Stimulated activated CD4-positive, alpha-beta T cell treated with anti-CD3 and anti-CD28 coated beads, Interleukin-4, amount 100 ng/mL, for 1 hour (primary cell): Measurements from ENCODE around the gene DGKG.

Experiments used
- DNase-seq: peaks from one replicate; pipeline ENCODE4 v3.0.0-alpha.2; 2020

DGKG gene

GRCh38 chr3:186236357-186237020, 125.5 kb downstream of the DGKG start:
- no peak for DNase-seq

- DNase-seq: no peak
Measured at GRCh38 chr3:186235554-186235953, 126.5 kb downstream of the DGKG start.

GRCh38 chr3:186234152-186234551, 127.9 kb downstream of the DGKG start:
- no peak for DNase-seq

- DNase-seq: no peak
Measured at GRCh38 chr3:186226482-186226881, 135.6 kb downstream of the DGKG start.

GRCh38 chr3:186225603-186226002, 136.4 kb downstream of the DGKG start:
- no peak for DNase-seq

- DNase-seq: no peak
Measured at GRCh38 chr3:186224041-186224610, 137.9 kb downstream of the DGKG start.

GRCh38 chr3:186223476-186223875, 138.6 kb downstream of the DGKG start:
- DNase-seq: no peak

- no peak for DNase-seq
Measured at GRCh38 chr3:186221760-186222378, 140.2 kb downstream of the DGKG start.

GRCh38 chr3:186220911-186221645, 141.0 kb downstream of the DGKG start:
- DNase-seq: no peak

GRCh38 chr3:186220365-186220764, 141.7 kb downstream of the DGKG start:
- DNase-seq: no peak

GRCh38 chr3:186219211-186219638, 142.8 kb downstream of the DGKG start:
- DNase-seq: no peak

- no peak for DNase-seq
Measured at GRCh38 chr3:186218421-186218820, 143.6 kb downstream of the DGKG start.

- DNase-seq: no peak
Measured at GRCh38 chr3:186217820-186218164, 144.2 kb downstream of the DGKG start.

GRCh38 chr3:186216900-186217819, 144.9 kb downstream of the DGKG start:
- DNase-seq: no peak

GRCh38 chr3:186214670-186215069, 147.4 kb downstream of the DGKG start:
- no peak for DNase-seq

- no peak for DNase-seq
Measured at GRCh38 chr3:186213946-186214345, 148.1 kb downstream of the DGKG start.

- DNase-seq: no peak
Measured at GRCh38 chr3:186212611-186213010, 149.4 kb downstream of the DGKG start.

GRCh38 chr3:186210852-186211500, 151.1 kb downstream of the DGKG start:
- no peak for DNase-seq

GRCh38 chr3:186209810-186210752, 152.0 kb downstream of the DGKG start:
- DNase-seq: no peak

- no peak for DNase-seq
Measured at GRCh38 chr3:186208296-186208989, 153.6 kb downstream of the DGKG start.
